ENCODE results near the gene EIF4E2. TPM values are rescaled to one million over a fixed set of nuclear protein-coding genes. Genes with fewer than 3 reads are reported as not detected.
"Not testable (repeated sequence)": the region's sequence is repeated elsewhere in the genome, so short reads cannot be mapped to it uniquely, and the experiment has no call there.

The EIF4E2 gene
- total and polyA plus RNA-seq, 10 donors, result 29.3 to 61.1 (median 45.5) TPM

DNA sequence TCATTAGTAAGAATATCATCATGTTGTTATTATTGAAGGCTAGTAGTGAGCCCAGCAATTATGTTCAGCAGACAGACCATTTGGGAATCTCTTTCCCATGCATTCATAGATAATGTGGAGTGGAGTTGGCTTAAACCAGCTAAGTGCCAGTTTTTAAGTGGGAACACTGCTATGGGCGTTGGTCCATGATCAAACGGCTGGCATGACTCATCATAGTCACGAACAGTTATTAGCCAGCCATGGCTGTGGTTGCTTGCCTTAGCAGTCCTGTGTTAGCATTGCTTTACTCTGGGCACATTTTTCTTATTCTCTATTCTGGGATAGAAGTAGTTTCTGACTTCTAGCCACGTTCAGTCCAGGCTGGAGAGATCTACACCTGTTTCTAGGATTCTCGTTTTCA is 17.7 kb downstream of the EIF4E2 start:
- Histone ChIP-seq H3K9me3 (no peaks in the 10 kb centered on the region), H3K27me3 (replicated peaks in 1 of 7) (no peaks in the 10 kb centered on the region), H3K36me3 (peaks cover 10 to 100% (median 97%) of the 10 kb centered on the region in 6 donors), H3K4me3 (no peak overlapping the region), H3K4me1 (no peaks in the 10 kb centered on the region), H3K27ac (no peak overlapping the region)
- DNase-seq, result no peak
- intact Hi-C loops (cut with DNase I; ENCODE audit: low total_unique reads), result no loop called here
- no peak for TF ChIP-seq POLR2AphosphoS5 (IDR thresholded peaks at IDR 0.05)
- TF ChIP-seq POLR2A (IDR thresholded peaks at IDR 0.05), result no peak
- TF ChIP-seq, protein P1, sequence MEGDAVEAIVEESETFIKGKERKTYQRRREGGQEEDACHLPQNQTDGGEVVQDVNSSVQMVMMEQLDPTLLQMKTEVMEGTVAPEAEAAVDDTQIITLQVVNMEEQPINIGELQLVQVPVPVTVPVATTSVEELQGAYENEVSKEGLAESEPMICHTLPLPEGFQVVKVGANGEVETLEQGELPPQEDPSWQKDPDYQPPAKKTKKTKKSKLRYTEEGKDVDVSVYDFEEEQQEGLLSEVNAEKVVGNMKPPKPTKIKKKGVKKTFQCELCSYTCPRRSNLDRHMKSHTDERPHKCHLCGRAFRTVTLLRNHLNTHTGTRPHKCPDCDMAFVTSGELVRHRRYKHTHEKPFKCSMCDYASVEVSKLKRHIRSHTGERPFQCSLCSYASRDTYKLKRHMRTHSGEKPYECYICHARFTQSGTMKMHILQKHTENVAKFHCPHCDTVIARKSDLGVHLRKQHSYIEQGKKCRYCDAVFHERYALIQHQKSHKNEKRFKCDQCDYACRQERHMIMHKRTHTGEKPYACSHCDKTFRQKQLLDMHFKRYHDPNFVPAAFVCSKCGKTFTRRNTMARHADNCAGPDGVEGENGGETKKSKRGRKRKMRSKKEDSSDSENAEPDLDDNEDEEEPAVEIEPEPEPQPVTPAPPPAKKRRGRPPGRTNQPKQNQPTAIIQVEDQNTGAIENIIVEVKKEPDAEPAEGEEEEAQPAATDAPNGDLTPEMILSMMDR (IDR thresholded peaks at IDR 0.05 in 8 of 11, conservative IDR thresholded peaks at IDR 0.05 in 3 of 11), result no peak
- WGBS, 5 donors, result 64 to 84% (median 73%) methylated on average over 5 of the region's 5 CpGs

DNA sequence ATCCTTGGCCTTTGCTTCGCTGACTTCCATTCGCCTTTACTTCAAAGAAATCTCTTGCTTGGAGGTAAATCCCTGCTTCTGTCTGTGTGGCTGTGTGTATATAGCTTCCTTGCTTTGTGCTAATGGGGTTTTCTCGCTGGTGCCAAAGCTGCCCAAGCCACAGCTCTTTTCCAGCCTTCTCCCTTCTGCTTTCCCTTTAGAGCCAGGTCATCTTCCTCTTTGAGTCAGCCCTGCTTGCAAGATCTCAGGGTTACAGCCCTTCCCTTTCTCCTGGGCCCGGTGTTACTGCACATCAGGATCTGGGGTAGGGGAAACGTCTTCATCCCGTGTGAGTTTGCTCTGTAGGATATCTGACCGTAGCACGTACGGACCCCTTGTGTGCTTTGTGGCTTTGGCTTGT is 19.1 kb downstream of the EIF4E2 start:
- Histone ChIP-seq H3K27ac (no peak overlapping the region), H3K9me3 (no peaks in the 10 kb centered on the region), H3K27me3 (replicated peaks in 1 of 7) (no peaks in the 10 kb centered on the region), H3K4me3 (no peak overlapping the region), H3K4me1 (no peaks in the 10 kb centered on the region), H3K36me3 (peaks cover 10 to 100% (median 96%) of the 10 kb centered on the region in 6 donors)
- TF ChIP-seq POLR2A (IDR thresholded peaks at IDR 0.05) (no peak), POLR2AphosphoS5 (IDR thresholded peaks at IDR 0.05) (no peak)
- TF ChIP-seq, protein P1 (IDR thresholded peaks at IDR 0.05 in 8 of 11, conservative IDR thresholded peaks at IDR 0.05 in 3 of 11), result no peak
- WGBS, 5 donors, result 93 to 98% (median 96%) methylated on average over 9 of the region's 9 CpGs
- no peak for DNase-seq
- intact Hi-C loops (cut with DNase I; ENCODE audit: low total_unique reads), result no loop called here

DNA sequence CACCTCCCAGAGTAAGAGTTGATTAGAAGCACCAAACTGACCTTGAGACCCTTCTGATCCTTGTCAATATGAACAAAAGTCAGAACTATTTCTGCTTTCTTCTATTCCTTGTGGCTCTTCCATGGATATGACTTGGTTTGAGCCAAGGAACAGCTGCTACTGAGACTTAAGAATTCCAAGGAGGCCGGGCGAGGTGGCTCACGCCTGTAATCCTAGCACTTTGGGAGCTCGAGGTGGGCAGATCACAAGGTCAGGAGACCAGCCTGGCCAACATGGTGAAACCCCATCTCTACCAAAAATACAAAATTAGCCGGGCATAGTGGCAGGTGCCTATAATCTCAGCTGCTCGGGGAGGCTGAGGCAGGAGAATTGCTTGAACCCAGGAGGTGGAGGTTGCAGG is 20.0 kb downstream of the EIF4E2 start:
- H3K27me3 ChIP-seq (replicated peaks in 1 of 7); intact Hi-C loops (cut with DNase I; ENCODE audit: low total_unique reads); DNase-seq; H3K4me1 ChIP-seq; H3K27ac ChIP-seq; H3K4me3 ChIP-seq; H3K9me3 ChIP-seq: not testable (repeated sequence)
- WGBS, 5 donors, result 94 to 98% (median 95%) methylated on average over 6 of the region's 6 CpGs
- H3K36me3 ChIP-seq, result peaks cover 5 to 100% (median 94%) of the 10 kb centered on the region in 6 donors

DNA sequence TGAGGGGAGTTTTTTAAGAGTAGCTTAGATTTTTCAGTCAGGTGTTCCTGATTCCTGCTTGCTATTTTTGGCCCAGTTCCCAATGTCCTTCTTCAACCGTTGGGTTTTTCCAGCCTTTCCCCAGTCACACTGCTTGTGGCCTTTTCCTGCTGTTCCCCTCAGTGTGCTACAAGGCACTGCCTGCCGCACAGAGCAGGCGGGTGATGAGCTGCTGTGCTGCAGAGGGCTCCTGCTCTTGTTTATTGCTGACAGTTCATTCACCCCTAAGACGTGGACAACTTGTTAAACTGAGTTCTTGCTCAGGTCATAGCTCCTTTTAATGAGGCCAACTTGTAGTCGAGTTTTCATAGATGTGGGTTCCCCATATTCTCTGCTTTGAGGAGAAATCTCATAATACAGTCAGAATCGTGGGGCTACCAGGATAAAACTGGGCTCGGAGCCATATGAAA is 20.6 kb downstream of the EIF4E2 start:
- no peaks in the 10 kb centered on the region for H3K4me1 ChIP-seq
- H3K27ac ChIP-seq, result no peak overlapping the region
- TF ChIP-seq, protein P1 (IDR thresholded peaks at IDR 0.05 in 8 of 11, conservative IDR thresholded peaks at IDR 0.05 in 3 of 11), result no peak
- TF ChIP-seq POLR2A (IDR thresholded peaks at IDR 0.05), result no peak
- TF ChIP-seq POLR2AphosphoS5 (IDR thresholded peaks at IDR 0.05), result no peak
- no peak overlapping the region for H3K4me3 ChIP-seq
- 80 to 90% (median 87%) methylated on average over 7 of the region's 7 CpGs for WGBS, 5 donors
- H3K9me3 ChIP-seq, result no peaks in the 10 kb centered on the region
- intact Hi-C loops (cut with DNase I; ENCODE audit: low total_unique reads), result no loop called here
- no peaks in the 10 kb centered on the region for H3K27me3 ChIP-seq (replicated peaks in 1 of 7)
- peaks cover 5 to 100% (median 88%) of the 10 kb centered on the region in 6 donors for H3K36me3 ChIP-seq
- no peak for DNase-seq

DNA sequence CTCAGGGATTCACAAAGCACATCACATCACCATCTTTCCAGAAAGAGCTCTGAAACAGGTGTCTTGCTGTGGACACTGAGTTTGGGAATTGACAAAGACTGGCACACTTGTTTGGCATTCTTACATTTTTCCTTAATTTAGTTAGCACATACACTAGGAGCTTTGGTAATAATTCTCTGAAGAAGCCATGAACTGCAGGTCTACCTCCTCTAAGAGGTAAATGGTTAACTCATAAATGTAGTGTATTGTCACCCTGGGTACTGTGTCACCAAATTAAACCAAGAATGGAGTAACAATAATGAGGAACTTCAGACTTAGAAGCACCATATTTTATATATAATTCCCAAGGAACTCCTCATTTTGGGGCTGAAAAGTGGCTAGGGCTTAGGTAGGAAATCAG is 22.6 kb downstream of the EIF4E2 start:
- intact Hi-C loops (cut with DNase I; ENCODE audit: low total_unique reads), result no loop called here
- no peak for DNase-seq
- no peak overlapping the region for H3K27ac ChIP-seq
- no peak for TF ChIP-seq POLR2AphosphoS5 (IDR thresholded peaks at IDR 0.05)
- H3K9me3 ChIP-seq, result no peaks in the 10 kb centered on the region
- no peaks in the 10 kb centered on the region for H3K27me3 ChIP-seq (replicated peaks in 1 of 7)
- no peak overlapping the region for H3K4me3 ChIP-seq
- peaks cover 5 to 100% (median 68%) of the 10 kb centered on the region in 6 donors for H3K36me3 ChIP-seq
- no peaks in the 10 kb centered on the region for H3K4me1 ChIP-seq

Data from spleen (tissue), 11 donors.